GM12878 (cell line): Measurements from ENCODE around the gene TTC16. TPM values are rescaled to one million over a fixed set of nuclear protein-coding genes. Genes with fewer than 3 reads are reported as not detected.

ENCODE experiments used
- ATAC-seq: fragments of 200-7000 bp; cut with Tn5 transposase; 3 replicates; pipeline ENCODE4 v1.9.1; 2020; ENCODE audit warnings: mild to moderate bottlenecking, moderate library complexity
- BruUV-seq: library from RNA; stranded (reverse); fragments of 400-500 nt; replicated peaks from 2 replicates; lab custom pipeline; 2021; lab: Mats Ljungman, UMichigan
- CTCF ChIA-PET: fragments of 300-600 bp; sonication (Branson Sonifier 250); formaldehyde crosslinking; extraction: SDS; loops from one replicate; lab custom pipeline; 2021; ENCODE audit warnings: inconsistent platforms; lab: Yijun Ruan, JAX
- POLR2A ChIA-PET: fragments of 350-600 bp; formaldehyde crosslinking; extraction: SDS; loops from one replicate; lab custom pipeline; 2021; ENCODE audit warnings: inconsistent platforms; lab: Charles Lee
- RAD21 ChIA-PET: fragments of 300-600 bp; sonication (Branson Sonifier 250); formaldehyde crosslinking; loops from one replicate; lab custom pipeline; 2023; ENCODE audit warnings: antibody characterized with exemption; ENCODE audit not compliant: unreplicated experiment; lab: Charles Lee
- SMC1A ChIA-PET: fragments of 300-600 bp; sonication (Branson Sonifier 250); formaldehyde crosslinking; loops from one replicate; lab custom pipeline; 2023; ENCODE audit not compliant: unreplicated experiment, uncharacterized antibody; lab: Charles Lee
- DNase-seq: peaks from one replicate; pipeline ENCODE4 v3.0.0-alpha.2; 2011; ENCODE audit warnings: low read depth, low spot score
- FAIRE-seq: peaks from 3 replicates; lab custom pipeline; 2011; peaks lifted over from hg19 to GRCh38; lab: Jason Lieb, UNC
- H2AFZ ChIP-seq: 2 replicates; pipeline ENCODE4 v1.6.0; 2011; ENCODE audit warnings: low read depth, low read length, control low read depth; ENCODE audit not compliant: control insufficient read depth
- H3K27ac ChIP-seq: 2 replicates; pipeline ENCODE4 v1.5.1; 2011; ENCODE audit warnings: control low read depth; ENCODE audit not compliant: control insufficient read depth, insufficient read depth
- H3K27me3 ChIP-seq, 2 experiments: replicated peaks in 1 of 2; 2 replicates each; pipeline versions ENCODE4 v1.6.0 to v1.6.1; 2011; ENCODE audit warnings: low read length in 1 of 2; ENCODE audit not compliant: control insufficient read depth in 2 of 2, insufficient read depth in 2 of 2
- H3K36me3 ChIP-seq, 2 experiments: 2 replicates each; pipeline ENCODE4 v1.5.1; 2011; ENCODE audit warnings: low read length in 1 of 2; ENCODE audit not compliant: control insufficient read depth in 2 of 2, insufficient read depth in 2 of 2
- H3K4me1 ChIP-seq: 2 replicates; pipeline ENCODE4 v1.6.1; 2011; ENCODE audit warnings: mild to moderate bottlenecking, low read length, moderate library complexity, mixed read lengths; ENCODE audit not compliant: control insufficient read depth, insufficient read depth
- H3K4me2 ChIP-seq: 2 replicates; pipeline ENCODE4 v1.6.0; 2011; ENCODE audit warnings: control low read depth; ENCODE audit not compliant: control insufficient read depth, insufficient read depth
- H3K4me3 ChIP-seq: fragments of 200-600 bp; sonication (generic); 2 replicates; pipeline ENCODE4 v1.5.1; 2016
- H3K79me2 ChIP-seq: 2 replicates; pipeline ENCODE4 v1.6.0; 2011; ENCODE audit warnings: low read length; ENCODE audit not compliant: control insufficient read depth, insufficient read depth
- H3K9ac ChIP-seq: 2 replicates; pipeline ENCODE4 v1.8.0; 2011; ENCODE audit warnings: low read length, control low read depth, mixed read lengths; ENCODE audit not compliant: control insufficient read depth, insufficient read depth
- H3K9me3 ChIP-seq: replicated peaks from 3 replicates; pipeline ENCODE4 v1.5.1; 2011; ENCODE audit warnings: mild to moderate bottlenecking, low read length; ENCODE audit not compliant: control insufficient read depth, insufficient read depth
- H4K20me1 ChIP-seq: 2 replicates; pipeline ENCODE4 v1.6.0; 2011; ENCODE audit not compliant: control insufficient read depth, insufficient read depth
- CHD1 ChIP-seq: IDR thresholded peaks from 2 replicates; pipeline ENCODE4 v1.6.1; 2012; ENCODE audit warnings: low read depth, low read length, improper control_type of control experiment
- FOXM1 ChIP-seq: IDR thresholded peaks from 2 replicates; pipeline ENCODE4 v1.6.1; 2012; ENCODE audit warnings: low read depth, mild to moderate bottlenecking, inconsistent platforms, low read length, moderate library complexity
- GATAD2B ChIP-seq: fragments of 450-650 bp; conservative IDR thresholded peaks from 2 replicates; pipeline ENCODE4 v1.6.1; 2017; ENCODE audit warnings: low read depth, mild to moderate bottlenecking, moderate library complexity
- HCFC1 ChIP-seq: fragments of 150-350 bp; IDR thresholded peaks from 2 replicates; pipeline ENCODE4 v1.6.1; 2014; ENCODE audit warnings: low read length
- HDAC6 ChIP-seq: fragments of 200-600 bp; sonication (generic); IDR thresholded peaks from one replicate; pipeline ENCODE4 v1.8.0; 2017; ENCODE audit warnings: antibody characterized with exemption; ENCODE audit not compliant: unreplicated experiment
- IRF5 ChIP-seq: fragments of 450-650 bp; IDR thresholded peaks from 2 replicates; pipeline ENCODE4 v1.6.1; 2017; ENCODE audit warnings: borderline replicate concordance
- MEF2A ChIP-seq: IDR thresholded peaks from 2 replicates; pipeline ENCODE4 v1.6.1; 2011; ENCODE audit warnings: low read depth, mild to moderate bottlenecking, low read length, moderate library complexity; ENCODE audit not compliant: insufficient read depth
- MTA3 ChIP-seq: IDR thresholded peaks from 2 replicates; pipeline ENCODE4 v1.6.1; 2012; ENCODE audit warnings: low read length, inconsistent platforms, borderline replicate concordance
- NR2C1 ChIP-seq: fragments of 450-650 bp; IDR thresholded peaks from 2 replicates; pipeline ENCODE4 v1.6.1; 2017; ENCODE audit warnings: antibody characterized with exemption, mild to moderate bottlenecking, moderate library complexity
- NRF1 ChIP-seq: conservative IDR thresholded peaks from 2 replicates; pipeline ENCODE4 v1.6.1; 2011; ENCODE audit warnings: mild to moderate bottlenecking, low read depth, low read length, improper control_type of control experiment
- PKNOX1 ChIP-seq: fragments of 450-650 bp; IDR thresholded peaks from 2 replicates; pipeline ENCODE4 v1.6.1; 2016; ENCODE audit warnings: mild to moderate bottlenecking
- POU2F2 ChIP-seq: IDR thresholded peaks from 3 replicates; pipeline ENCODE4 v1.6.1; 2011; ENCODE audit warnings: low read depth, mild to moderate bottlenecking, low read length, borderline replicate concordance
- REST ChIP-seq: IDR thresholded peaks from 2 replicates; pipeline ENCODE4 v1.6.1; 2012; ENCODE audit warnings: mild to moderate bottlenecking, low read depth, low read length
- SP1 ChIP-seq: IDR thresholded peaks from one replicate; pipeline ENCODE4 v1.6.1; 2011; ENCODE audit warnings: low read depth, low read length
- WRNIP1 ChIP-seq: IDR thresholded peaks from 2 replicates; pipeline ENCODE4 v1.6.1; 2011; ENCODE audit warnings: low read depth, low read length, improper control_type of control experiment, borderline replicate concordance
- YBX1 ChIP-seq: fragments of 450-650 bp; IDR thresholded peaks from 2 replicates; pipeline ENCODE4 v1.6.1; 2016; ENCODE audit warnings: antibody characterized with exemption
- WGBS: methylation state at CpG from one replicate; pipeline ENCODE4 v1.1.6; 2016; ENCODE audit warnings: low lambda C conversion rate; ENCODE audit not compliant: insufficient replicate concordance, insufficient coverage; ENCODE audit errors: missing lambda C conversion rate; 5-methylcytosine and 5-hydroxymethylcytosine counted together
- in situ Hi-C: fragments of 300-500 bp; cut with MboI; formaldehyde crosslinking; loops from 9 replicates; pipeline ENCODE4 v1.14.3; 2018; ENCODE audit warnings: mixed read lengths
- intact Hi-C: fragments of 100-400 bp; cut with micrococcal nuclease; formaldehyde crosslinking; loops from one replicate; pipeline ENCODE4 v1.14.2; 2022; ENCODE audit not compliant: unreplicated experiment
- polyA plus RNA-seq, 11 experiments: library from polyadenylated mRNA; depleted of rRNA in 4 of 11; unstranded in 6 of 11; stranded (reverse) in 5 of 11; fragments of >200 nt; fragmentation: Nextera tagmentation in 4 of 11; fragmentation: Illumina TruSeq in 1 of 11; extraction: Ambion mirVana in 4 of 11; extraction: Trizol in 1 of 11; gene quantifications; 1 replicate in 1 of 11; 2 replicates in 10 of 11; pipeline versions ENCODE4 v1.2.1 to v1.2.3, GENCODE V29; 2011 to 2016; ENCODE audit warnings: inconsistent platforms in 2 of 11, missing spikeins in 2 of 11, low read depth in 1 of 11
- total RNA-seq, 4 experiments: library from RNA; depleted of rRNA in 3 of 4; stranded (reverse); fragments of >200 nt in 3 of 4; fragmentation: Illumina TruSeq in 1 of 4; extraction: Trizol in 1 of 4; gene quantifications; 2 replicates each; pipeline versions ENCODE4 v1.2.1 to v1.2.3, GENCODE V29; 2013 to 2021

TTC16 gene
- total and polyA plus RNA-seq, 10 of the 15 experiments (the other 5 are each of a cell fraction or from before 2014, with no cell fraction given) = 0.03 TPM; not detected in 9

GRCh38 chr9:127723013-127723412 is 7.1 kb downstream of the TTC16 start (continued):
- TF ChIP-seq CHD1 = no peak

- DNase-seq (no peak), FAIRE-seq (no peak), ATAC-seq (no peak)
- H3K27me3 ChIP-seq = no peaks in the 10 kb centered on the region
- H3K36me3 ChIP-seq = no peaks in the 10 kb centered on the region
- ChIA-PET POLR2A (no interaction called here), CTCF (no interaction called here), RAD21 (no interaction called here), SMC1A (no interaction called here)
- intact Hi-C loops (no loop called here), in situ Hi-C loops (no loop called here)
- no peak overlapping the region for H3K9ac ChIP-seq
- TF ChIP-seq SP1 (no peak), PKNOX1 (no peak), HDAC6 (no peak), MEF2A (no peak), WRNIP1 (no peak), IRF5 (no peak), NR2C1 (no peak), YBX1 (no peak), REST (no peak), HCFC1 (no peak), NRF1 (no peak), MTA3 (no peak), FOXM1 (no peak), GATAD2B (no peak), POU2F2 (no peak)
- no peak overlapping the region for H3K4me2 ChIP-seq
- no peak overlapping the region for H3K4me3 ChIP-seq
- H3K9me3 ChIP-seq = no peaks in the 10 kb centered on the region
- H3K27ac ChIP-seq = no peak overlapping the region
- no peaks in the 10 kb centered on the region for H4K20me1 ChIP-seq
- BruUV-seq = no TSS peak
- H3K4me1 ChIP-seq = no peaks in the 10 kb centered on the region
- no peak overlapping the region for H2AFZ ChIP-seq
- 63% methylated on average over 5 of the region's 5 CpGs for WGBS
- no peaks in the 10 kb centered on the region for H3K79me2 ChIP-seq
Observed at GRCh38 chr9:127723444-127723843, 7.6 kb downstream of the TTC16 start.
